GM12878 (cell line): ENCODE measurements around the gene FCHSD2. TPM values are rescaled to one million over a fixed set of nuclear protein-coding genes. Genes with fewer than 3 reads are reported as not detected.

Experiments
- ATAC-seq: fragments of 200-7000 bp; cut with Tn5 transposase; 3 replicates; pipeline ENCODE4 v1.9.1; 2020; ENCODE audit warnings: mild to moderate bottlenecking, moderate library complexity
- BruUV-seq: library from RNA; stranded (reverse); fragments of 400-500 nt; replicated peaks from 2 replicates; lab custom pipeline; 2021; lab: Mats Ljungman, UMichigan
- CTCF ChIA-PET: fragments of 300-600 bp; sonication (Branson Sonifier 250); formaldehyde crosslinking; extraction: SDS; loops from one replicate; lab custom pipeline; 2021; ENCODE audit warnings: inconsistent platforms; lab: Yijun Ruan, JAX
- POLR2A ChIA-PET: fragments of 350-600 bp; formaldehyde crosslinking; extraction: SDS; loops from one replicate; lab custom pipeline; 2021; ENCODE audit warnings: inconsistent platforms; lab: Charles Lee
- RAD21 ChIA-PET: fragments of 300-600 bp; sonication (Branson Sonifier 250); formaldehyde crosslinking; loops from one replicate; lab custom pipeline; 2023; ENCODE audit warnings: antibody characterized with exemption; ENCODE audit not compliant: unreplicated experiment; lab: Charles Lee
- SMC1A ChIA-PET: fragments of 300-600 bp; sonication (Branson Sonifier 250); formaldehyde crosslinking; loops from one replicate; lab custom pipeline; 2023; ENCODE audit not compliant: unreplicated experiment, uncharacterized antibody; lab: Charles Lee
- DNase-seq: peaks from one replicate; pipeline ENCODE4 v3.0.0-alpha.2; 2011; ENCODE audit warnings: low read depth, low spot score
- FAIRE-seq: peaks from 3 replicates; lab custom pipeline; 2011; peaks lifted over from hg19 to GRCh38; lab: Jason Lieb, UNC
- H2AFZ ChIP-seq: 2 replicates; pipeline ENCODE4 v1.6.0; 2011; ENCODE audit warnings: low read depth, low read length, control low read depth; ENCODE audit not compliant: control insufficient read depth
- H3K27ac ChIP-seq: 2 replicates; pipeline ENCODE4 v1.5.1; 2011; ENCODE audit warnings: control low read depth; ENCODE audit not compliant: control insufficient read depth, insufficient read depth
- H3K27me3 ChIP-seq, 2 experiments: replicated peaks in 1 of 2; 2 replicates each; pipeline versions ENCODE4 v1.6.0 to v1.6.1; 2011; ENCODE audit warnings: low read length in 1 of 2; ENCODE audit not compliant: control insufficient read depth in 2 of 2, insufficient read depth in 2 of 2
- H3K36me3 ChIP-seq, 2 experiments: 2 replicates each; pipeline ENCODE4 v1.5.1; 2011; ENCODE audit warnings: low read length in 1 of 2; ENCODE audit not compliant: control insufficient read depth in 2 of 2, insufficient read depth in 2 of 2
- H3K4me1 ChIP-seq: 2 replicates; pipeline ENCODE4 v1.6.1; 2011; ENCODE audit warnings: mild to moderate bottlenecking, low read length, moderate library complexity, mixed read lengths; ENCODE audit not compliant: control insufficient read depth, insufficient read depth
- H3K4me2 ChIP-seq: 2 replicates; pipeline ENCODE4 v1.6.0; 2011; ENCODE audit warnings: control low read depth; ENCODE audit not compliant: control insufficient read depth, insufficient read depth
- H3K4me3 ChIP-seq: fragments of 200-600 bp; sonication (generic); 2 replicates; pipeline ENCODE4 v1.5.1; 2016
- H3K79me2 ChIP-seq: 2 replicates; pipeline ENCODE4 v1.6.0; 2011; ENCODE audit warnings: low read length; ENCODE audit not compliant: control insufficient read depth, insufficient read depth
- H3K9ac ChIP-seq: 2 replicates; pipeline ENCODE4 v1.8.0; 2011; ENCODE audit warnings: low read length, control low read depth, mixed read lengths; ENCODE audit not compliant: control insufficient read depth, insufficient read depth
- H3K9me3 ChIP-seq: replicated peaks from 3 replicates; pipeline ENCODE4 v1.5.1; 2011; ENCODE audit warnings: mild to moderate bottlenecking, low read length; ENCODE audit not compliant: control insufficient read depth, insufficient read depth
- H4K20me1 ChIP-seq: 2 replicates; pipeline ENCODE4 v1.6.0; 2011; ENCODE audit not compliant: control insufficient read depth, insufficient read depth
- CBX5 ChIP-seq: sonication (generic); IDR thresholded peaks from 2 replicates; pipeline ENCODE4 v1.6.1; 2016; ENCODE audit warnings: low read depth, moderate library complexity, mild to moderate bottlenecking, inconsistent platforms
- ELK1 ChIP-seq: IDR thresholded peaks from 2 replicates; pipeline ENCODE4 v1.6.1; 2012; ENCODE audit warnings: low read depth, low read length, improper control_type of control experiment
- ESRRA ChIP-seq: IDR thresholded peaks from 2 replicates; pipeline ENCODE4 v1.6.1; 2012; ENCODE audit warnings: mild to moderate bottlenecking, low read length, improper control_type of control experiment
- ETV6 ChIP-seq, 2 experiments: fragments of 450-650 bp in 1 of 2; IDR thresholded peaks in 1 of 2; conservative IDR thresholded peaks in 1 of 2; 2 replicates each; pipeline ENCODE4 v1.6.1; 2014; ENCODE audit warnings: antibody characterized with exemption in 1 of 2, borderline replicate concordance in 1 of 2, low read depth in 1 of 2, mild to moderate bottlenecking in 1 of 2, moderate library complexity in 1 of 2
- HDAC2 ChIP-seq: fragments of 200-600 bp; sonication (generic); IDR thresholded peaks from 2 replicates; pipeline ENCODE4 v1.6.1; 2017
- MXI1 ChIP-seq: fragments of 150-350 bp; IDR thresholded peaks from 2 replicates; pipeline ENCODE4 v1.6.1; 2011; ENCODE audit warnings: low read depth, mild to moderate bottlenecking, inconsistent platforms, low read length, improper control_type of control experiment
- SMAD1 ChIP-seq: fragments of 450-650 bp; IDR thresholded peaks from 2 replicates; pipeline ENCODE4 v1.6.1; 2018; ENCODE audit warnings: mild to moderate bottlenecking, low read depth; ENCODE audit not compliant: partially characterized antibody
- WRNIP1 ChIP-seq: IDR thresholded peaks from 2 replicates; pipeline ENCODE4 v1.6.1; 2011; ENCODE audit warnings: low read depth, low read length, improper control_type of control experiment, borderline replicate concordance
- ZBTB33 ChIP-seq: fragments of 450-650 bp; IDR thresholded peaks from 2 replicates; pipeline ENCODE4 v1.6.1; 2017; ENCODE audit warnings: mild to moderate bottlenecking
- ZBTB40 ChIP-seq: fragments of 450-650 bp; IDR thresholded peaks from 2 replicates; pipeline ENCODE4 v1.6.1; 2016; ENCODE audit warnings: mild to moderate bottlenecking, moderate library complexity, borderline replicate concordance
- WGBS: methylation state at CpG from one replicate; pipeline ENCODE4 v1.1.6; 2016; ENCODE audit warnings: low lambda C conversion rate; ENCODE audit not compliant: insufficient replicate concordance, insufficient coverage; ENCODE audit errors: missing lambda C conversion rate; 5-methylcytosine and 5-hydroxymethylcytosine counted together
- in situ Hi-C: fragments of 300-500 bp; cut with MboI; formaldehyde crosslinking; loops from 9 replicates; pipeline ENCODE4 v1.14.3; 2018; ENCODE audit warnings: mixed read lengths
- intact Hi-C: fragments of 100-400 bp; cut with micrococcal nuclease; formaldehyde crosslinking; loops from one replicate; pipeline ENCODE4 v1.14.2; 2022; ENCODE audit not compliant: unreplicated experiment
- polyA plus RNA-seq, 11 experiments: library from polyadenylated mRNA; depleted of rRNA in 4 of 11; unstranded in 6 of 11; stranded (reverse) in 5 of 11; fragments of >200 nt; fragmentation: Nextera tagmentation in 4 of 11; fragmentation: Illumina TruSeq in 1 of 11; extraction: Ambion mirVana in 4 of 11; extraction: Trizol in 1 of 11; gene quantifications; 1 replicate in 1 of 11; 2 replicates in 10 of 11; pipeline versions ENCODE4 v1.2.1 to v1.2.3, GENCODE V29; 2011 to 2016; ENCODE audit warnings: inconsistent platforms in 2 of 11, missing spikeins in 2 of 11, low read depth in 1 of 11
- total RNA-seq, 4 experiments: library from RNA; depleted of rRNA in 3 of 4; stranded (reverse); fragments of >200 nt in 3 of 4; fragmentation: Illumina TruSeq in 1 of 4; extraction: Trizol in 1 of 4; gene quantifications; 2 replicates each; pipeline versions ENCODE4 v1.2.1 to v1.2.3, GENCODE V29; 2013 to 2021

The FCHSD2 gene
- total and polyA plus RNA-seq, 10 of the 15 experiments (the other 5 are each of a cell fraction or from before 2014, with no cell fraction given), result 13.2 to 89.8 (median 47.8) TPM

- intact Hi-C loops, result loop anchor here (1.0 to 10.0 kb wide), 4 partner anchors 11 to 408 kb away; partner anchors contain the start of gene FCHSD2
- 3% methylated on average over 6 of the region's 6 CpGs for WGBS
- no peak for TF ChIP-seq ESRRA
- TF ChIP-seq ZBTB40, result no peak
- no peak for TF ChIP-seq ELK1
- TF ChIP-seq MXI1, result no peak
- no peak for TF ChIP-seq ZBTB33
- TF ChIP-seq WRNIP1, result no peak
- no peak for TF ChIP-seq CBX5
- TF ChIP-seq SMAD1, result peak; percentile 11
- TF ChIP-seq HDAC2, result no peak
- peak in 1 of 2 experiments; percentile 98; a peak in 2 of 4 replicates for TF ChIP-seq ETV6 (conservative IDR thresholded peaks at IDR 0.05 in 1 of 2, IDR thresholded peaks at IDR 0.05 in 1 of 2; ENCODE audit: borderline replicate concordance in 1 of 2, low read depth in 1 of 2)
These were observed 10.9 kb upstream of the FCHSD2 start for GRCh38 chr11:73152861-73153483.

More at GRCh38 chr11:73152861-73153483, 10.9 kb upstream of the FCHSD2 start:
- ChIA-PET SMC1A (interaction anchor here (0.8 to 37.3 kb wide), 7 partner anchors 10 to 416 kb away, joined by 3 to 926 read pairs (median 4); partner anchors contain the start of gene FCHSD2), CTCF (interaction anchor here (0.9 to 3.6 kb wide), 5 partner anchors 10 to 24 kb away, joined by 3 to 26 read pairs (median 5); partner anchors contain the start of gene FCHSD2), RAD21 (interaction anchor here (1.1 to 22.1 kb wide), 6 partner anchors 7 to 337 kb away, joined by 3 to 441 read pairs (median 22); partner anchors contain the start of gene FCHSD2), POLR2A (interaction anchor here (1.5 to 18.6 kb wide), 3 partner anchors 9 to 25 kb away, joined by 7 to 384 read pairs (median 33); partner anchors contain the start of gene FCHSD2)
- no TSS peak for BruUV-seq
- Histone ChIP-seq H4K20me1 (no peaks in the 10 kb centered on the region), H3K36me3 (no peaks in the 10 kb centered on the region), H2AFZ (no peak overlapping the region), H3K79me2 (peaks cover 17% of the 10 kb centered on the region), H3K27me3 (no peaks in the 10 kb centered on the region), H3K4me2 (peak overlapping the region; percentile 73), H3K4me1 (peaks cover 93% of the 10 kb centered on the region), H3K4me3 (peak overlapping the region; percentile 11; the same call in 1 of the 2 replicates), H3K9ac (peak overlapping the region; percentile 83), H3K27ac (peak overlapping the region; percentile 98), H3K9me3 (no peaks in the 10 kb centered on the region)
- peak; percentile 88 for FAIRE-seq
- DNase-seq, result peak; percentile 97
- ATAC-seq, result peak; percentile 80
- in situ Hi-C loops, result no loop called here
